Endothelial cell of umbilical vein (primary cell): ENCODE data around the gene CTU2.

ENCODE experiments used
- CTCF ChIP-seq, 2 donors: IDR thresholded peaks; 1 replicate in 1 of 2; 2 replicates in 1 of 2; pipeline ENCODE4 v1.5.1; 2011; ENCODE audit warnings: low read length in 2 of 2, mild to moderate bottlenecking in 2 of 2, moderate library complexity in 2 of 2, control low read depth in 1 of 2, inconsistent platforms in 1 of 2, low read depth in 1 of 2; ENCODE audit not compliant: insufficient read depth in 1 of 2; ENCODE audit errors: extremely low read depth in 1 of 2
- EZH2 ChIP-seq: IDR thresholded peaks from 2 replicates; pipeline ENCODE4 v1.6.1; 2012; ENCODE audit warnings: borderline replicate concordance, low read depth, mild to moderate bottlenecking, moderate library complexity, low read length, inconsistent platforms; ENCODE audit not compliant: severe bottlenecking
- FOS ChIP-seq: IDR thresholded peaks from 2 replicates; pipeline ENCODE4 v1.6.1; 2011; ENCODE audit warnings: mild to moderate bottlenecking, low read length, moderate library complexity, borderline replicate concordance; ENCODE audit not compliant: insufficient read depth
- POLR2A ChIP-seq: IDR thresholded peaks from 2 replicates; pipeline ENCODE4 v1.6.1; 2012; ENCODE audit warnings: low read depth, mild to moderate bottlenecking, control low read depth, low read length
- POLR2AphosphoS5 ChIP-seq: IDR thresholded peaks from 2 replicates; pipeline ENCODE4 v1.6.1; 2012; ENCODE audit warnings: low read depth, mild to moderate bottlenecking, control low read depth, low read length, moderate library complexity; ENCODE audit not compliant: insufficient read depth

- no peak for TF ChIP-seq CTCF (IDR thresholded peaks at IDR 0.05; ENCODE audit: extremely low read depth in 1 of 2, insufficient read depth in 1 of 2, low read depth in 1 of 2, low read length in 2 of 2)
- TF ChIP-seq POLR2A, result no peak
- no peak for TF ChIP-seq EZH2
- TF ChIP-seq POLR2AphosphoS5, result no peak
- TF ChIP-seq FOS, result no peak
These were observed 28.6 kb upstream of the CTU2 start for GRCh38 chr16:88677721-88678120.
